ENCODE measurements around the gene RALGAPA2. TPM values are rescaled to one million over a fixed set of nuclear protein-coding genes. Genes with fewer than 3 reads are reported as not detected.

Gene RALGAPA2
- total RNA-seq, 2 donors from 2014 or later: 40.2 to 45.4 TPM

DNA sequence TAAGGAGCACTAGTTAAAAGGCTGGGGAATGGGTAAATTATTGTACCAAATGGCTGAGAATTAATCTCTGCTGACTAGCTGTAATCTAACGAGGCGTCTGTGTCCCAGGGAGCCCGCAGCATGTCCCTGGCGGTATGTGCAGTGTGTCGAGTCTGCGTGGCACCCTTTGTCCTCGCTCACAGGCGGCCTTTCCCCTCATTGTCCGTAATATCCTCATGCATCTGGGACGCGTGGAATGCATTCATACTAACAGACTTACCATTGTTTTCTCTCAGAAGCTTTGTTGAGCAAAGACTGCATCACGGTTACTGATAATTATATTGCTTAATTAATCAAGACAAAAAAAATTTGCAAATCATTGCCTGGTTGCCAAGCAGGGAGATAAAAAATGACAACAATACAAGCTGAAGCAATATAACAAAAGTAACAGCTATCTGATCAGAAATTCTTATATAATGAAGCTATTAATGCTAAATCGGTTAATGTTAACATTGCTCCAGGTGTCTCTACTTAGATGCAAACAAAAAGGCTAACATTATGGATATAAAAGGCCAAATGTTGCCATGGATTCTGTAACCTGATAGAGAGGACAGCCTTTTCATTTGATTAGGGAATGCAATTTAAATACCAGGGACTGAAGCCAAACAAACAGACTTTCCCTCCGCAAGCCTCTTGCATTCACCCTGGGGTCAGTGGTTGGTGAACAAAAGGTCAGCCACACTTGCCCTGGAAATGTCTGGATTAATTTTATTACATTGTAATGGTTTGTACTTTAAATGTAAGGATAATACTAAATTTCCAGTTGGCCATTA lies 219.7 kb downstream of the RALGAPA2 start:
- peak; percentile 54 to 71 (median 60) for DNase-seq
- peak overlapping the region; percentile 33 to 73 (median 68) for H3K27ac ChIP-seq

DNA sequence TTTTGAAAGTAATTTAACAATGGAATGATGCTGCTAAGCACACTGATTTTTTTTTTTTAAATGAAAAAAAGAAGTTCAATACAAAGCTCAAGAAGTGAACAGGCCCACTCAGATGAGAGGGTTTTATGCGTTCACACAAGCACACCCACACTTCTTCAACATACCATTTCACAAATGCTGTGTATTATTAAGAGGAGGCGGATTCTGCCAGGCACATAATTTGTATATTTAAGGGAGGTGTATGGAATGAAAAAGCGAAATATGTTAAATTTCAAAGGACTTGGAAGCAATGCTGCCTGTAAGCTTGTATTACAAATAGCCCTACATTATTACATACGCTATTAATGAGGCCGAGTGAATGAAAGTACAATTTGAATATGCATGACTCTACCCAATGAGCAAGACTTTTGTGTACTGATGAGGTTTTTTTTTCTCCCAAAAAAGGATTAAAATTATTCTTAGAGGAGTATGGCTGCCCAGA lies 220.6 kb downstream of the RALGAPA2 start:
- peaks cover 1 to 7% of the 10 kb centered on the region in 2 donors for H3K36me3 ChIP-seq (replicated peaks in 1 of 2; ENCODE audit: insufficient read depth in 1 of 2, low read depth in 2 of 2)
- intact Hi-C loops (cut with DNase I): no loop called here
- no peaks in the 10 kb centered on the region for H3K27me3 ChIP-seq
- DNase-seq: no peak
- H3K4me3 ChIP-seq: no peak overlapping the region
- TF ChIP-seq POLR2A (IDR thresholded peaks at IDR 0.05): no peak
- TF ChIP-seq, protein P1, sequence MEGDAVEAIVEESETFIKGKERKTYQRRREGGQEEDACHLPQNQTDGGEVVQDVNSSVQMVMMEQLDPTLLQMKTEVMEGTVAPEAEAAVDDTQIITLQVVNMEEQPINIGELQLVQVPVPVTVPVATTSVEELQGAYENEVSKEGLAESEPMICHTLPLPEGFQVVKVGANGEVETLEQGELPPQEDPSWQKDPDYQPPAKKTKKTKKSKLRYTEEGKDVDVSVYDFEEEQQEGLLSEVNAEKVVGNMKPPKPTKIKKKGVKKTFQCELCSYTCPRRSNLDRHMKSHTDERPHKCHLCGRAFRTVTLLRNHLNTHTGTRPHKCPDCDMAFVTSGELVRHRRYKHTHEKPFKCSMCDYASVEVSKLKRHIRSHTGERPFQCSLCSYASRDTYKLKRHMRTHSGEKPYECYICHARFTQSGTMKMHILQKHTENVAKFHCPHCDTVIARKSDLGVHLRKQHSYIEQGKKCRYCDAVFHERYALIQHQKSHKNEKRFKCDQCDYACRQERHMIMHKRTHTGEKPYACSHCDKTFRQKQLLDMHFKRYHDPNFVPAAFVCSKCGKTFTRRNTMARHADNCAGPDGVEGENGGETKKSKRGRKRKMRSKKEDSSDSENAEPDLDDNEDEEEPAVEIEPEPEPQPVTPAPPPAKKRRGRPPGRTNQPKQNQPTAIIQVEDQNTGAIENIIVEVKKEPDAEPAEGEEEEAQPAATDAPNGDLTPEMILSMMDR (IDR thresholded peaks at IDR 0.05): no peak
- H3K9me3 ChIP-seq: no peaks in the 10 kb centered on the region
- ATAC-seq: no peak
- peak overlapping the region; percentile 33 to 73 (median 68) for H3K27ac ChIP-seq
- peaks cover 8% of the 10 kb centered on the region for H3K4me1 ChIP-seq
- 93 to 94% methylated on average over 5 of the region's 5 CpGs for WGBS, 2 donors

More for the DNA sequence above, 219.7 kb downstream of the RALGAPA2 start:
- 78 to 79% methylated on average over 14 of the region's 14 CpGs for WGBS, 2 donors
- TF ChIP-seq, protein P1 (IDR thresholded peaks at IDR 0.05): no peak
- TF ChIP-seq POLR2A (IDR thresholded peaks at IDR 0.05): peak in 2 of 3 donors; percentile 30 to 52
- peak; percentile 95 for ATAC-seq
- no peak overlapping the region for H3K4me3 ChIP-seq
- H3K36me3 ChIP-seq (replicated peaks in 1 of 2; ENCODE audit: insufficient read depth in 1 of 2, low read depth in 2 of 2): peaks cover 0 to 7% of the 10 kb centered on the region in 2 donors
- no peaks in the 10 kb centered on the region for H3K27me3 ChIP-seq
- H3K4me1 ChIP-seq: peaks cover 8% of the 10 kb centered on the region
- intact Hi-C loops (cut with DNase I): no loop called here
- H3K9me3 ChIP-seq: no peaks in the 10 kb centered on the region

DNA sequence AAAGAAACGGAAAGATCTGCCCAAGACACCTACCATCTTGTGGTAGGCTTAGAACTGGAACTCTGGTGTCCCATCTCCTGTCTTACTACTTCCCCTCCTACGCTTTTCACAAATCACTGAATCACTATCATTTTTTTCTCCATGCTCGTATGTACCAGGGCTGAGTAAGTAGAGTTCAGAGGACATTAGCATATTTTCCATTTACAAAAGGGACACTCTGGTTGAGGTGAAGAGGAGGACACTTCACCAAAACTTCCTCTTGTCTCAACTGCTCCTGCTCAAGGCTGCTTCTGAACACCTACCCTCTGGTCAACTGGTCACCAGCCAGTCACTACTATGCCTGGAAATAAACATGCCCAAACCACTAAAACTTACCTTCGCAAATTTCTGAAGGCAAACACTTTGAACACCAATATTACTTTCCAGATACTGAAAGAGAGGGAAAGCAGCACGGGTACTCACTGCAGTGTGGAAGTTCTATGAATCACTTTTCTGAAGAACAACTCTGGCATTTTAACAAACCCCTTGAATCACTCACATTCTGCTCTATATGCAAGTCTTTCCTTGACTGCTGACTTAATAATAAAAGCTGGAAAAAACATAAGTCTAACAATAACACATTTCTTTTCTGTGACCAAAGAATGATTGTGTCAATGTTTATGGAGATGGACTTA lies 221.2 kb downstream of the RALGAPA2 start:
- ATAC-seq (no peak), DNase-seq (no peak)
- TF ChIP-seq, protein P1 (IDR thresholded peaks at IDR 0.05): no peak
- no peak for TF ChIP-seq POLR2A (IDR thresholded peaks at IDR 0.05)
- no peaks in the 10 kb centered on the region for H3K9me3 ChIP-seq
- peak overlapping the region in 3 of 4 donors; percentile 66 to 73 (median 71) for H3K27ac ChIP-seq
- peaks cover 4 to 7% of the 10 kb centered on the region in 2 donors for H3K36me3 ChIP-seq (replicated peaks in 1 of 2; ENCODE audit: insufficient read depth in 1 of 2, low read depth in 2 of 2)
- H3K4me3 ChIP-seq: no peak overlapping the region
- intact Hi-C loops (cut with DNase I): no loop called here
- H3K4me1 ChIP-seq: peaks cover 8% of the 10 kb centered on the region
- no peaks in the 10 kb centered on the region for H3K27me3 ChIP-seq
- WGBS, 2 donors: 91% methylated on average over 5 of the region's 5 CpGs

DNA sequence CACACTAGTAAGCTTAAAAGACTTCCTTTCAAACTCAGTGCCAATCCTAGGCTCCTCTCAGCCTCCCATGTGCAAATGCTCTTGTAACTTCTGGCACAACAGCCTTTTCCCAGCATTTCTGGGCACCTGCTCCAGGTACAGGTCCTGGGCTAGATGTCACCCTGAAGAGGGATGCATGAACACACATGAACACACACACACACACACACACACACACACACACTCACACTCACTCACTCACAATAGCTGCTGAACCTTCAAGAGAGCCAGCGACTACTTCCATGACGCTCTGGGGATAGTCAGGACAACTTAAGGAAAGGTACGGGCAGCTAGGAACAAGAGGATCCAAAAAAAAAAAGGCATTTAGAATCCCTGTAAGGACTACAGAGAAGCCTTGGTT lies 221.8 kb downstream of the RALGAPA2 start:
- Histone ChIP-seq H3K36me3 (replicated peaks in 1 of 2; ENCODE audit: insufficient read depth in 1 of 2, low read depth in 2 of 2) (peaks cover 4 to 7% of the 10 kb centered on the region in 2 donors), H3K4me3 (no peak overlapping the region), H3K27me3 (no peaks in the 10 kb centered on the region), H3K27ac (peak overlapping the region in 2 of 4 donors; percentile 66 to 73), H3K4me1 (peaks cover 8% of the 10 kb centered on the region), H3K9me3 (no peaks in the 10 kb centered on the region)
- intact Hi-C loops (cut with DNase I): no loop called here
- DNase-seq: no peak
- 95 to 97% methylated on average over 3 of the region's 3 CpGs for WGBS, 2 donors
- no peak for TF ChIP-seq POLR2A (IDR thresholded peaks at IDR 0.05)
- TF ChIP-seq, protein P1 (IDR thresholded peaks at IDR 0.05): no peak
- no peak for ATAC-seq

Data from body of pancreas (tissue), 4 donors.